GM18499 (cell line): Measurements from ENCODE around the gene ASB15.

Experiments
- ATAC-seq: cut with Tn5 transposase; IDR thresholded peaks from one replicate; pipeline ENCODE4 v1.9.1; 2021; ENCODE audit warnings: moderate number of reproducible peaks; ENCODE audit not compliant: insufficient read depth, unreplicated experiment

ASB15 gene

DNA sequence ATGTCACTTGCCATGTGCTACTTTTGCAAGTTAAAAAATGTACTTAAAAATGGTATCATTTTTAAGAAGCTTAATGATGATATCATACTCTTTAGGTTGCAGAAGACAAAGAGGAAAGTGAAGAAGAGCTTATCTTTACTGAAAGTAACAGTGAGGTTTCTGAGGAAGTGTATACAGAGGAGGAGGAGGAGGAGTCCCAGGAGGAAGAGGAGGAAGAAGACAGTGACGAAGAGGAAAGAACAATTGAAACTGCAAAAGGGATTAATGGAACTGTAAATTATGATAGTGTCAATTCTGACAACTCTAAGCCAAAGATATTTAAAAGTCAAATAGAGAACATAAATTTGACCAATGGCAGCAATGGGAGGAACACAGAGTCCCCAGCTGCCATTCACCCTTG lies 60.1 kb downstream of the ASB15 start:
- no peak for ATAC-seq

GRCh38 chr7:123662293-123662692 lies 60.7 kb downstream of the ASB15 start:
- no peak for ATAC-seq

- no peak for ATAC-seq
Measured at GRCh38 chr7:123662755-123663154, 61.1 kb downstream of the ASB15 start.

GRCh38 chr7:123663200-123663599 lies 61.6 kb downstream of the ASB15 start:
- ATAC-seq, result no peak

GRCh38 chr7:123665157-123665556 lies 63.5 kb downstream of the ASB15 start:
- no peak for ATAC-seq

DNA sequence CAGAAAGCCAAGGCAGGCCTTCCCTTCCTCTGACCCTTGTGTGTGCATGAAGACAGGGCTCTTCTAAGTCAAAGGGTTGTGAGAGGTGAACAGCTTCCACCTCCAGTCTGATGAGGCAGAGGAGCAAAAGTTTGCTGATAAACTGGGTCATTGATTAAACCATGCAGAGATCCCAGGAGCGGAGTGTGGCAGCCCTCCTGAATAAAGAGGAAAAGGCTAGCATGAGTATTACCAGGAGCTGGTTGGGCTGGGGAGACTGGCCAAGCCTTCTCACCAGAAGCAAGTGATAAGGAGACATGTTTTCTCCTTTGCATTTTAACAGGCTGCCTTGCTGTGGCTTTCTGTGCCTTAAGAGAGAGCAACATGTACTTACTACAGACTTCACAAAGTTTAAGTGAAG lies 64.3 kb downstream of the ASB15 start:
- ATAC-seq, result no peak

- ATAC-seq, result no peak
Measured at GRCh38 chr7:123666492-123666891, 64.9 kb downstream of the ASB15 start.

- ATAC-seq, result no peak
Measured at GRCh38 chr7:123669485-123669884, 67.9 kb downstream of the ASB15 start.

GRCh38 chr7:123673137-123673732 lies 71.6 kb downstream of the ASB15 start:
- no peak for ATAC-seq

DNA sequence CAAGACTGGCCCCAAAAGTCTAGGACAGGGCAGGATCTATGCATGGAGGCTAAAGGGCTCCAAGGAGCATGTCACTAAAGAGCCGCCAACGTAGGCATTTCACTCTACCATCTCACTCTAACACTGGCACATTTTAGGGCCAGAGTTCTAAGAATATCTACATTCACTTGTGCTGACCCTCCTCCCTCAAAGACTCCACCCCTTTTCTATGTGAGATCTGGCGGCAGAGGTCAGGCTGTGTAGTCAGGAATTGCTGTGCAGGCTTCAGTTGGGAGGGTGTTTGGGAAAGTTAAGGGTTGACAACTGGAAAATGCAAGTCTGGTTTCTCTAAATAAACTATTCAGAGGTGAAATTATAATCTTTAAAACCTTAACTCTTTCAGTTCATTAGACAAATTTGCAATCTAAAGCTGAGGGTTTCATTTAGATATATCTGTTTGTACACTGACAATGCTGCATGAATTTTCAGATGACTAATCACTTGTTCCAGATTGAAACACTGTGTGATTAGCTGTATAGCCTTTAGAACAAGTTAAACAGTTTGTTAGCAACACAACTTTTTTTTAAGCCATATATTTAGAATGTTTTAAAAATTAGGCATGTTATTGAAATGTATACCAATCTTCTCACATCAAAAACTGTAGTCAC lies 72.3 kb downstream of the ASB15 start:
- ATAC-seq, result no peak

DNA sequence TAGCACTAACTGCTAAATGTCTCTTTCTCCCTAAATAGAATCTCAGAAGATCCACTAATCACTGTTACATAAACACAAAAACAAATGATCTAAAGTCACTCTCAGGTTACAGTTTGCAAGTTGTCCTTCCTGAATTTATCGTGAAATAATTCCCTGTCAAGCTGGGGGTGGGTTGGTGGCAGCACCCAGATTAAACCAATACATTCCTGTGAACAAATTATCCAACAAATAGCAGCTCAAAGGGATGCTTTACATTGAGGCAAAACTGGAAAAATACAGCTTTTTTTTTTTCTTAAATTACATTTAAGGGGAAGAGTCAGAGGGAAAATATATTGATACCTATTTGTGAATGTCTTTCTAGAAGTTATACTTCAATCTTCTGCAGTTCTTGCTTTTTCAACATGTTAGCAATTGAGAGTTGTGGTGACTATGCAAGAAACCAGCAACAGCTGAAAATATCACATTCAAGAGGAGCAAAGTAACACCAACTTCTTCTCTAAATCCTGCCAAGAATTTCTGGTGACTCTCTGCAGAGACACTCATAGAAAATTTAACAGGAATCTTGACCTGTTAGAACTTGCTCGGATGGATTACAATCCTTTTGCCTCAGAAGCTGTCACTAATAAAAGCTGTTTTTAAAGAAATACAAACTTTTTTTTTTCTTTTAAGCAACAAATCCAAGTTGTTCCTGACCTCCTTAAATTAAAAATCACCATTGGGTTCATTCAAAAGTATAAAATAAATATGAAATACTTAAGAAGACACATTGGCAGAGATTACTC lies 73.0 kb downstream of the ASB15 start:
- ATAC-seq, result no peak

GRCh38 chr7:123675181-123675473 lies 73.5 kb downstream of the ASB15 start:
- no peak for ATAC-seq

- no peak for ATAC-seq
Measured at GRCh38 chr7:123677061-123677715, 75.6 kb downstream of the ASB15 start.

DNA sequence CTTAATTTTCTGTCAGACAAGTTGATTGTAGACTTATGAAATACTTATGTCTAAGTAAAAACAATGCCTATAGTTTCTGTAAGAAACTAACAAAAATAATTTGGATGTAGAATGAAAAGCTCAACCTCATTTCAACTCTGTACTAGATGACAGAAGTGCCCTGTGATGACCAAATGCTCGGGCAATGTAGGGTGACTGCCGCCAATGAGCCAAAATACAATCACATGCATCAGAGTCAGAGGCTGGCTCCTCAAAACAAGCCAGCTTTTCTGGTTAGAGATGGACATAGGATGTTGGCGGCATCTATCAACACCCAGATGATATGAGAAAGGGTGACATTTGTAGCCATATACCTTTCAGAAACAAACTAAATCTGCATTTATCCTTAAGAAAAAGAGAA lies 78.0 kb downstream of the ASB15 start:
- ATAC-seq, result no peak

DNA sequence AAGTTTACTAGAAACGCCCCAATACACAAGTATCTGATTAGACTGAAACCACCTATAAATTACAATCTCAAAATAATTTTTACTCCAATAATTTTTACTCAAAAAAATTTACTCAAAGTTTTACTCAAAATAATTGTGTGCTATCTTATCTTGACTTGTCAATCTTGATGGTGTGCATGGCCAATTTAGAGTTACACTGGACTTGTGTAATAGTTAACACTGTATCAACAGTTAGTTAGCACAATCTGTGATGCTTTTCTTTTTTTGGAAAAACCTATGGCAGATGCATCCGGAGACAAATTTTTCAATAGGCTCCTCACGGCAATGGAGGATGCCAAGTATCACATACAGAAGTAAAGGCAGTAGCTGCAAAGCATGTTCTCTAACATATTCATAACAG lies 79.0 kb downstream of the ASB15 start:
- ATAC-seq, result no peak

- no peak for ATAC-seq
Measured at GRCh38 chr7:123681561-123681960, 79.9 kb downstream of the ASB15 start.

- no peak for ATAC-seq
Measured at GRCh38 chr7:123682690-123683089, 81.1 kb downstream of the ASB15 start.

- ATAC-seq, result no peak
Measured at GRCh38 chr7:123687161-123687560, 85.5 kb downstream of the ASB15 start.

GRCh38 chr7:123687727-123688126 lies 86.1 kb downstream of the ASB15 start:
- ATAC-seq, result no peak
